Raji (cell line): ENCODE data around the gene PTPN3.

Experiments used
- POLR2A ChIP-seq: IDR thresholded peaks from 2 replicates; pipeline ENCODE4 v1.6.1; 2011; ENCODE audit warnings: low read depth, low read length, control low read depth; ENCODE audit not compliant: insufficient read depth

Gene PTPN3

DNA sequence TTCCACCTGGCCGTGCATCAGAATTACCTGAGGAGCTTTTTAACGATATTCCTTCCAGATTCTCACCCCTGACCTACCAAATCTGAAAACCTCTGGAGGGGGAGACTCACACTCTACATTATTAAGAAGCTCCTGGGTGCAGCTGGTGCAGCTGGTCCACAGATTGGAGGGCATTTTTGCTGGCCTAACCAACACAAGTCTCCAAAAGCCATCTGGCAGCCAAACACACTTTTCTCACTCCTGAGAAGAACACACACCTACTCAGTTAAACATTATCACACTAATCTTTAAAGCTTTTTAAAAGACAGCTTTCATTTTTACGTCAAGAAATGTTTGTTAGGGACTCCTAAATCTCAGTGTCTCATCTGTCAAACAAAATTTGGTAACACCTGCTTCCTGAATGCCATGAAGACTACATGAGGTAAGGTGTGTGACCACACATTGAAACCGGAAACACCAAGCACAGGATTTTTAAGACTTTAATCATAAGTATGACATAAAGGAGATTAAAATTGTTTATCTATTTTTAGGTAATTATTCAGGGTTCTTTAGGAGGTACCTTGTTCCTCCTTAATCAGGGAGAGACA is 14.2 kb upstream of the PTPN3 start:
- no peak for TF ChIP-seq POLR2A

DNA sequence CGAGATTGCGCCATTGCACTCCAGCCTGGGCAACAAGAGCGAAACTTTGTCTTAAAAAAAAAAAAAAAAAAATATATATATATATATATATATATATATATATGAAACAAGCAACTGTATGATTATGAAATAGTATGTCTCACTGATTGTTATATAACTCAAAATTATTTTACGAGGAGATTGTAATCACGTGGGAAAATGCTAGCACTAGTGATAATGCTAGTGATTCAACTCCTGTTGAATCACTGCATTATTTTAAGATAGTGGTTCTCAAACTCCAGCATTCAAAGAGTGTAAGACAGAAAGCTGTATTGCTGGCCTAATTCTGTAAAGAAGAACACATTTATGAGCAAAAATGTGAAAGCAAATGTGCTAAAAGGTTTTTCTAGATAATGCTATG is 12.4 kb upstream of the PTPN3 start:
- no peak for TF ChIP-seq POLR2A

DNA sequence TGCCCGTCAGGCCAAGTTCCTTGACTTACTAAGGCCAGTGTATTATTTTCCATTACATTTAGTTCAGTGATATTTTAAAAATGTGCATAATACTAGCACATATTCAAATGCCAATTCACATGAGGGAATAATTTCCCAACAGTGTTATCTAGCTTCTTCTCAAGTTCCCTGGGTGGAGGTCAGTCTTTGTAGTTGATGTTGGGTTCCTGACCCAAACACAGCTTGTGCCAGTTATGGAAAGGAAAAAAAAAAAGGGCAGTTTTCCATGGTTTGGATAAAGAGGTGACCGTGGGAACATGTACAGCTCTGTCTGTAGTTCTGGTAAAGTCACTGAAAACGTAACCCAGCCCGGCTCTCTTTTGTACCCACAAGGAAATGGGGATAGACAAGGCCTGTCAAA is 11.5 kb upstream of the PTPN3 start:
- no peak for TF ChIP-seq POLR2A

DNA sequence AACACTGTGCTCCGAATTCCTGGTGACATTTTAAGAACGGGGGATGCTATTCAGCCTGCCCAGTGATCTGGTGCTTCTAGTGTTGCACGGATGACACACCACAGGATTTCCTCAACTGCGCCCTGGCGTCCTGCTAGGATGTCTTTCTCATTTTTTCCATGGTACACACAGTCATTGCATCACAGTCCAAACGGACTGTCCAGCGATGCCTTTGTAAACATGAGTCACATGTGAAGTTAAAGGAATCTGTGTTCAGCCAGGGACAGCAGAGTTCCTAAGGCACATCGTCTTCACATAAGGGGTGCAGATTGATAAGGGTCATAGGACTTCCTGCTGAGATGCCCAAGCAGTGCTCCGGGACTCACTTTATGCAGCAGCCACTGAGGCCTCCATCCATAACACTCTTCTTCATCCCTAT is 9.3 kb upstream of the PTPN3 start:
- TF ChIP-seq POLR2A, result no peak

DNA sequence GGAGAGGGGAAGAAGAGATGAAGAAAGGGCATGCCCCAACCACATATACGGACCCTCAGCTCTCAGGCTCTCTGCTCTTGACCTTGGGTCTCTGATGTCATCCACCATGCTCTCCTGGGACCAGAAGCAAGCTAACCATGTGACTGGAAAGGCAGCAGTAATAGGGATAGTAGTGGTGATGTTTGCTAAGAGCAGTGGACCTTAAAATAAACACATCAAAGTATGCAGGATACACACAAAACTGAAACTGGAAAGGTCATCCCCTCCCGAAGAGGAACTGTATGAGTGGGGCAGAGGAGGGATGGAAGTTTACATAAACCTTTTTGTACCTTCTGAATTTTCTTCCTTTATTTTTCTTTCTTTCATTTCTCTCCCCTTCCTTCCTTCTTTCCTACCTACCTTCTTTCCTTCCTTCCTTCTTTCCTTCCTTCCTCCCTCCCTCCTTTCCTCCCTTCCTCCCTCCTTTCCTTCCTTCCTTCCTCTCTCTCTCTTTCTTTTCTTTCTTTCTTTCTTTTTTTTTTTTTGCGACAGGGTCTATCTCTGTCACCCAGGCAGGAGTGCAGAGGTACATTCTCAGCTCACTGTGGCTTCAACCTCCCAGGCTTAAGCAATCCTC is 8.1 kb upstream of the PTPN3 start:
- TF ChIP-seq POLR2A, result no peak

DNA sequence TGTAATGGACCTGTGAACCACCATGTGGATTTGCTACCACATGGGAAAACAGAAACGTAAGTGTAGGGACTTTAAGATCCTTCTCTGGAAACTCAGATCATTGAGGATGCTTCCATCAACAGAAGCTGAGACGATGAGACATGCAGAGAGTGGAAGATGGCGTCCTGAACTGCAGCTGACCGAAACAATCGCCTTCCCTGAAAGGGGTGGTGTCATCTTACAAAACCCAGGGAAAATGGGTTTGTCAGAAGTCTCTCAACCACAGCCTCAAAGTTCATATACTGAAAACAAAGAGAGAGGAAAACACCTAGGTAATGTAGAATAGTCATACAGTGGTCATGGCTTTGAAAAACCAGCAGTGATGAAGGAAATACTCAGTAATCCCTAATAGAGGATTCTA is 6.6 kb upstream of the PTPN3 start:
- TF ChIP-seq POLR2A, result no peak

DNA sequence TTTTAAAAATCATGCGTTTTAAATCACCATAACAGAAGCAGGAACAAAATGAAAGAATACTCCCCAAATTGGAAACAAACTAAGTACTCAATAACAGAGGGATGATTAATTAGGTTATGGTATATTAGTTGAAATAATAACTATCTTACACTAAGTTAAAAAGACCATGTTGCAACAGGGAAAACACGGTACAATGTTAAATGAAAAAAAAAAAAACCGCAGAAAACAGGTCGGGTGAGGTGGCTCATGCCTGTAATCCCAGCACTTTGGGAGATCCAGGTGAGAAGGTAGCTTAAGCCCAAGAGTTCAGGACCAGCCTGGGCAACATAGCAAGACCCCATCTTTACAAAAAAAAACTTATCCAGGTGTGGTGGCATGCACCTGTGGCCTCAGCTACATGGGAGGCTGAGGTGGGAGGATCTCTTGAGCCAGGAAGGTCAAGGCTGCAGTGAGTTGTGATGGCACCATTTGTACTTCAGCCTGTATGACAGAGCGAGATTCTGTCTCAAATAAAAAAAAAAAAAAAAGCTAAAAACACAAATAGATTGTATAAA is 2.4 kb upstream of the PTPN3 start:
- no peak for TF ChIP-seq POLR2A

DNA sequence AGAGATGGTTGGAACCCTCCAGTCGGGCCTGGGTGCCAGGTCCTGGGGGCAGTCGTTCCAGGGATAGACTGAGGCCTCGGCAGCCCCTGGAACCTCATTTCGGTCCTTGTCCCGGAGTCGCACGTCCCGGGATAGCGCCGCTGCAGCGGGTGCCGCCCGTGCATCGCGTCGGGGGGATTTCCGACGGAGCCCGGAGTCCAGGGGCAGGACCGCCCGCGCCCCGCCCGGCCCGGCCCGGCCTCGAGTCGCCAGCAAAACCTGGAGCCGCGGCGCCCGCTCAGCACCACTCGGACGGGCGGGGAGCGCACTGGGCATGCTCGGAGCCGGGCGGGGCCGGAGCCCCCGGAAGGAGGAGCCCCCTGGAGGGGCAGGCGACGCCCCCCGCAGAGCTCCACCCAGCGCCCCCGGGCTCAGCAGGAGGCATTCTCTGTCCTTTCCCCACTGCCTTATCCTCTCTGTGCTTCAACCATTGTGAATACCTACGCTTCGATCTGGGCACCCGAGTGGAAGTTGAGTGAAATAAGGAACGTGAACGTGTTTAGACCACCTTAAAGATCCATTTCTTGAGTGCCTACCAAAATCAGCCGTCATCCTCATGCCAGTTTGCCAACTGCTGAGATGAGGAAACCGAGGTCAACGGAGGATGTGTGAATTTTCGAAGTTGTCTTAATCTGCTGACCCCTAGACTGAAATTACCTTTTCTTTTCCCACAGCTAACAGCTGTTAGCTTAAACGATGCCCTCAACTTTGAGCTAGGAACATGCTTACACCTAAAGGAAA is 1.7 kb upstream of the PTPN3 start:
- TF ChIP-seq POLR2A, result no peak

DNA sequence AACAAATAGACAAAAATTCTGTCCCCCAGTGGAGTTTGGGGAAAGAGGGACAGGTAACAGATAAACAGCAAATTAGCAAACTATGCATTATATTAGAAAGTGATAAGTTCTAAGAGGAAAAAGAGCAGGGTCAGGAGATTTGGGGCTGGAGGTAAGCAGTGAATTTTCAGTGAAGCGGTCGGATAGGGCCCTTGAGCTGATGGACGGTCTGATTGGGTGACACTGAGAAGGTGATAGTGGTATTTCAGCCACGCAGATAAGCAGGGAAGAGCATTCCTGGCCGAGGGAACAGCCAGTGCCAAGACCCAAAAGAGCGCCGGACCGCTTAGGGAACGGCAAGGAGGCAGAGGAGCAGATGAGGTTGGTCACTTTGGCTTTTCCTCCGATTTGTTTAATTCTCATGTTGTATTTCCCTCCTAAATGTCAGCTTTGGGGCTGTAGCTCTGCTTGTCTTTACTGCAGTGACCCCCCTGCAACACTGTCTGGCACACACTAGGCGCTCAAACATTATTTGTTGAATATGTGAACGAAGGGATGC is 1.1 kb upstream of the PTPN3 start:
- TF ChIP-seq POLR2A, result no peak

DNA sequence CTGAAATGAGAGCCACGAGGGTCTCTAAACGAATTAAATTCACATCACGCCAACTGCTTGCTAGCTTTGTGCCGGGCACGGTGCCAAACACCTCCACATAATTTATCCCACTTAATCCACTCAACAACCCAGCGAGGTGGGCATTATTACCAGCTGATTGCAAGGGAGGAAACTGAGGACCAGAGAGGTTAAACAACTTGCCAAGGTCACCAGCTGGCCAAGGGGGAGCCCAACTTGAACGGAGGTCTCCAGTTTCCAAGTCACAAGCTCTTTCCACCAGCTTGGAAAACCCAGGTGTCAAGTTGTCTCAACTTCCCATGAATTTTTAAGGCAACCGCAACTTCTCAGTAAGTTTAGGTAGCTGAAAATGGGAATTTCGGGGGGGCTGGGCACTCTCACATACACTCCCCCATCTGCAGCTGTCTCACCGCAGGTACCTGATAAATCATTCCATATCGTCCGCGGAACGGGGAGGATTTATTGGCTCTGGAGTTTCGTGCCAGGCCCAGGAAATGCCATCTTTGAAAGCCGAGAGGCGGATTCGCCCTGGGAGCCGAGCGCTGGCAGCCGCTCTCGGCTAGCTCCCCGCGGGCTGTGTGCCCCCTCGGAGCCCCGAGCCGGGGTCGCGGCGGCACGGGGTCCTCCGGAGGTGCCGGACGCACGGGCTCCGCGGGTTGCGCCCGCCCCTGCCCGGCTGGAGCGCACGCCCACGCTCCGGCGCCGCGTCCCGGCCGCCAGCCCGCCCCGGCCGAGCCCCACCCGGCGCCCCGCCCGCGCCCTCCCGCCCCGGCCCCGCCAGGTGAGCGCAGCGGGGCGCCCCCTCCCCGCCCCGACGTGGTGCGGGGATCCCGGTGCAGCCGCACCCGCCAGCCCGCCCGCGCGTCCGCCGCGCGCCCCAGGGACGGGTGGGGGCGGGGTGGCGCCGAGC is 617 bp downstream of the PTPN3 start:
- TF ChIP-seq POLR2A, result no peak

DNA sequence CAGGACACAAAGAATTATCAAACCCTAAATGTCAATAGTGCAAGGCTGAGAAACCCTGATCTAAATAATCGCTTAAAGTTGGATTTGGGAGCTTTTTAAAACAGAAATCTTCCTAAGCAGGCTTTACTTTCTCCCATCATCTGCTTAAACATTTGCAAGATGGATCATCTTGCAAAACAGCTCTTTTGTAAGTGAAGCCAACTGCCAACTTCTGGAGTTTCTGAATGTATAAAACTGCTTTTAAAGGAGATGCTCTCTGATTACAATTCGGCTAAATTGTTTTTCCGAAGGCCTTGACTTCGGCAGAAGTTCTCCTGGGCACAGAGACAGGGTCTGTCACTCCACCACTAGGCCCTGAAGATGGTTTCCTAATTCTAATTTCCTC is 1.3 kb downstream of the PTPN3 start:
- TF ChIP-seq POLR2A, result no peak

DNA sequence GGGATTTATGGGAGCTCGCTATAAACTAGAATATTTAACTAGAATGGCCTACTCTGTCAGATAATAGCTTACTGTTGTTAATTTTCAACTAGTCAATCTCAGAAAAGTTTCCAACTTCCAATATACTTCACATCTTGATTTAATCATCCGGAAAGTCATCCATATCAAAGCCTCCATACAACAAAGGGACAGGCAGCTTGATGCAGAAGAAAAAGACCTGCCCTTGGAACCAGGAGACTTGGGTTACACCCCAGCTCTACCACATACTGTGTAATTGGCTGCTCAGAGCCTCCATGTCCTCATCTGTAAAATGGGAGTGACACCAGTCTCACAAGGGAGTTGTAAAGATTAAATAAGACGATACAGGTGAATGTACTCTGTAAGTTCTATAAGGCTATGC is 1.9 kb downstream of the PTPN3 start:
- no peak for TF ChIP-seq POLR2A

DNA sequence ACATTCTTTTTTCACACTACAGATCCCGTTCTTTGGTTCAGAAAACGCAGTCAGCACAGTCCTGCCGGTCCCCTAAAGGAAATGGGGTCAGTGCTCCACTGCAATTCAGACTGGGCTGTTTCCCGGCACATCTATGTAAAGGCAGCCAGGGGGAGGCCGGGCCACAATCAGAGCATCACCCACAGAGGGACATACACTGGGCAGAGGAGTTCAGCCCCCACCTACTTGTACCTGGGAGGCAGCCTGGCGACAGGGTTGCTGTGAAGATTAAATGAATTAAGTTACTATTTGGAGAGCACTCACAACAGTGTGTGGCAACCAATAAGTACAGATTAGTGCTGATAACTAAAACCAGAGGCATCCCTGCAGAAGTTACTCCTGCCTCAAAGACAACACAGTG is 4.5 kb downstream of the PTPN3 start:
- TF ChIP-seq POLR2A, result no peak

DNA sequence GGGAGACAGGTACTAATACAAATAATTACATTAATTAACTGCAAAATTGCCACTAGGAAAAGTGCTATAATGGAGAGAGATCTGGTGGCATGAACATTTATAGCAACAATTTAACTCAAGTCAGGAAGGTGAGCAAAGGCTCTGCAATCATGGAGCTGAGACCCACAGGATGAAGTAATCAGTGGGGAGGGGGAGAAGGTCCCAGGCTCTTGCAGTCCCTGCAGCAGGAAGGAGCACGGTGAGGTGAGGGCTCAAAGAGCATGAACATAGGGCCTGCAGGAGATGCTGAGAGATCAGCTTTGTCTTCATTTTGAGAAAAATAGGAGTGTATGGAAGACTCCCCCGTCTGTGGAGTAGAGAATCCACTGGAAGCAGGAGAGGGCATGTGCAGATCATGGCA is 6.5 kb downstream of the PTPN3 start:
- no peak for TF ChIP-seq POLR2A
